ENCODE results near the gene LRPAP1.

DNA sequence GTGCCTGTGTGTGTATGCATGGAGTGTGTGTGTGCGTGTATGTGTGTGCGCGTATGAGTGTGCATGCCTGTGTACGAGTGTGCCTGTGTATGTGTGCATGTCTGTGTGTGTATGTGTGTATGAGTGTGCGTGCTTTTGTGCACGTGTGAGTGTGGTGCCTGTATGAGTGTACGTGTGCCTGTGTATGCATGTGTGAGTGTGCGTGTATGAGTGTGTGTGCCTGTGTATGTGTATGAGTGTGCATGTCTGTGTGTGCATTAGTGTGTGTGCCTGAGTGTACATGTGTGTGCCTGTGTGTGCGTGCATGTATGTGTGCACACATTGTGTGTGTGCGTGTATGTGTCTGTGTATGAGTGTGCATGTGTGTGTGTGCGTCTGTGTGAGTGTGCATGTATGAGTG, 63.4 kb downstream of the LRPAP1 start:
- TF ChIP-seq, protein P1, sequence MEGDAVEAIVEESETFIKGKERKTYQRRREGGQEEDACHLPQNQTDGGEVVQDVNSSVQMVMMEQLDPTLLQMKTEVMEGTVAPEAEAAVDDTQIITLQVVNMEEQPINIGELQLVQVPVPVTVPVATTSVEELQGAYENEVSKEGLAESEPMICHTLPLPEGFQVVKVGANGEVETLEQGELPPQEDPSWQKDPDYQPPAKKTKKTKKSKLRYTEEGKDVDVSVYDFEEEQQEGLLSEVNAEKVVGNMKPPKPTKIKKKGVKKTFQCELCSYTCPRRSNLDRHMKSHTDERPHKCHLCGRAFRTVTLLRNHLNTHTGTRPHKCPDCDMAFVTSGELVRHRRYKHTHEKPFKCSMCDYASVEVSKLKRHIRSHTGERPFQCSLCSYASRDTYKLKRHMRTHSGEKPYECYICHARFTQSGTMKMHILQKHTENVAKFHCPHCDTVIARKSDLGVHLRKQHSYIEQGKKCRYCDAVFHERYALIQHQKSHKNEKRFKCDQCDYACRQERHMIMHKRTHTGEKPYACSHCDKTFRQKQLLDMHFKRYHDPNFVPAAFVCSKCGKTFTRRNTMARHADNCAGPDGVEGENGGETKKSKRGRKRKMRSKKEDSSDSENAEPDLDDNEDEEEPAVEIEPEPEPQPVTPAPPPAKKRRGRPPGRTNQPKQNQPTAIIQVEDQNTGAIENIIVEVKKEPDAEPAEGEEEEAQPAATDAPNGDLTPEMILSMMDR (IDR thresholded peaks at IDR 0.05), result no peak
- no peak for TF ChIP-seq EZH2 (IDR thresholded peaks at IDR 0.05; ENCODE audit: borderline replicate concordance, insufficient read depth, low read depth, low read length, poor library complexity, severe bottlenecking)
